HepG2 (cell line): ENCODE results near the gene CRISPLD2. TPM values are rescaled to one million over a fixed set of nuclear protein-coding genes. Genes with fewer than 3 reads are reported as not detected.
A peak's percentile ranks its signal among the peaks of the same experiment; 100 is the strongest.

Experiments used
- ARNTL ChIP-seq: sonication (generic); formaldehyde crosslinking; IDR thresholded peaks from 2 replicates; pipeline ENCODE4 v1.4.0; 2020; ENCODE audit warnings: mild to moderate bottlenecking, missing genetic modification reagents
- ATM ChIP-seq: fragments of 450-650 bp; IDR thresholded peaks from 2 replicates; pipeline ENCODE4 v1.7.1; 2017; ENCODE audit warnings: mild to moderate bottlenecking, borderline replicate concordance
- CCDC6 ChIP-seq: sonication (generic); formaldehyde crosslinking; IDR thresholded peaks from 2 replicates; pipeline ENCODE4 v1.8.1; 2022; ENCODE audit warnings: mild to moderate bottlenecking, missing genetic modification reagents, moderate library complexity
- CEBPB ChIP-seq: IDR thresholded peaks from 2 replicates; pipeline ENCODE4 v1.6.1; 2011; ENCODE audit warnings: low read depth, low read length, improper control_type of control experiment, borderline replicate concordance
- FOXJ3 ChIP-seq: sonication (generic); formaldehyde crosslinking; IDR thresholded peaks from 2 replicates; pipeline ENCODE4 v1.4.0; 2020; ENCODE audit warnings: missing genetic modification reagents, mild to moderate bottlenecking, borderline replicate concordance
- GZF1 ChIP-seq: sonication (generic); formaldehyde crosslinking; IDR thresholded peaks from 2 replicates; pipeline ENCODE4 v1.5.1; 2020; ENCODE audit warnings: mild to moderate bottlenecking, missing genetic modification reagents
- HDAC1 ChIP-seq: sonication (generic); formaldehyde crosslinking; IDR thresholded peaks from 2 replicates; pipeline ENCODE4 v1.5.1; 2020; ENCODE audit warnings: mild to moderate bottlenecking, missing genetic modification reagents
- HNF4G ChIP-seq, 2 experiments: sonication (generic) in 1 of 2; formaldehyde crosslinking in 1 of 2; IDR thresholded peaks; 2 replicates each; pipeline versions ENCODE4 v1.4.0 to v1.6.1; 2011 to 2020; ENCODE audit warnings: borderline replicate concordance in 2 of 2, low read depth in 2 of 2, mild to moderate bottlenecking in 2 of 2, low read length in 1 of 2, missing genetic modification reagents in 1 of 2, moderate library complexity in 1 of 2
- HNRNPL ChIP-seq: fragments of 200-400 bp; formaldehyde crosslinking; IDR thresholded peaks from 2 replicates; pipeline ENCODE4 v1.6.1; 2017; ENCODE audit warnings: mild to moderate bottlenecking, low read depth, low read length
- HOXA3 ChIP-seq: sonication (generic); formaldehyde crosslinking; IDR thresholded peaks from 2 replicates; pipeline ENCODE4 v1.5.0; 2020; ENCODE audit warnings: missing genetic modification reagents
- HOXA9 ChIP-seq: sonication (generic); formaldehyde crosslinking; IDR thresholded peaks from 2 replicates; pipeline ENCODE4 v1.8.1; 2022; ENCODE audit warnings: missing genetic modification reagents, mild to moderate bottlenecking, moderate library complexity, borderline replicate concordance
- IRF2 ChIP-seq: IDR thresholded peaks from 2 replicates; pipeline ENCODE4 v1.6.1; 2018; ENCODE audit warnings: missing genetic modification reagents, missing compliant biosample characterization
- KMT2B ChIP-seq: IDR thresholded peaks from 2 replicates; pipeline ENCODE4 v1.6.1; 2016; ENCODE audit warnings: missing genetic modification reagents, missing compliant biosample characterization
- MED1 ChIP-seq: sonication (generic); formaldehyde crosslinking; IDR thresholded peaks from 2 replicates; pipeline ENCODE4 v1.4.0; 2020; ENCODE audit warnings: missing genetic modification reagents
- NCOA5 ChIP-seq: sonication (generic); formaldehyde crosslinking; IDR thresholded peaks from 2 replicates; pipeline ENCODE4 v1.4.0; 2020; ENCODE audit warnings: missing genetic modification reagents
- PHF21A ChIP-seq: sonication (generic); formaldehyde crosslinking; IDR thresholded peaks from 2 replicates; pipeline ENCODE4 v1.5.0; 2020; ENCODE audit warnings: mild to moderate bottlenecking, missing genetic modification reagents
- SOX6 ChIP-seq, 2 experiments: fragments of 450-650 bp in 1 of 2; sonication (generic) in 1 of 2; formaldehyde crosslinking in 1 of 2; IDR thresholded peaks; 2 replicates each; pipeline versions ENCODE4 v1.4.0 to v1.6.1; 2017 to 2020; ENCODE audit warnings: antibody characterized with exemption in 1 of 2, mild to moderate bottlenecking in 1 of 2, missing genetic modification reagents in 1 of 2
- TOE1 ChIP-seq: sonication (generic); formaldehyde crosslinking; IDR thresholded peaks from 2 replicates; pipeline ENCODE4 v1.4.0; 2020; ENCODE audit warnings: mild to moderate bottlenecking, missing genetic modification reagents
- TSC22D2 ChIP-seq: sonication (generic); formaldehyde crosslinking; IDR thresholded peaks from 2 replicates; pipeline ENCODE4 v1.5.1; 2020; ENCODE audit warnings: missing genetic modification reagents, mild to moderate bottlenecking, borderline replicate concordance
- XBP1 ChIP-seq: sonication (generic); formaldehyde crosslinking; IDR thresholded peaks from 2 replicates; pipeline ENCODE4 v1.5.0; 2020; ENCODE audit warnings: missing genetic modification reagents
- ZBTB38 ChIP-seq: sonication (generic); formaldehyde crosslinking; IDR thresholded peaks from 2 replicates; pipeline ENCODE4 v1.5.1; 2020; ENCODE audit warnings: mild to moderate bottlenecking, missing genetic modification reagents
- ZNF335 ChIP-seq: sonication (generic); formaldehyde crosslinking; IDR thresholded peaks from 2 replicates; pipeline ENCODE4 v1.4.0; 2020; ENCODE audit warnings: missing genetic modification reagents
- ZNF432 ChIP-seq: sonication (generic); formaldehyde crosslinking; IDR thresholded peaks from 2 replicates; pipeline ENCODE4 v1.5.0; 2020; ENCODE audit warnings: missing genetic modification reagents, mild to moderate bottlenecking, borderline replicate concordance
- ZNF501 ChIP-seq: sonication (generic); formaldehyde crosslinking; IDR thresholded peaks from 2 replicates; pipeline ENCODE4 v1.5.1; 2020; ENCODE audit warnings: mild to moderate bottlenecking, moderate library complexity, missing genetic modification reagents
- ZNF557 ChIP-seq: sonication (generic); formaldehyde crosslinking; IDR thresholded peaks from 2 replicates; pipeline ENCODE4 v1.4.0; 2020; ENCODE audit warnings: missing genetic modification reagents
- ZNF558 ChIP-seq: sonication (generic); formaldehyde crosslinking; IDR thresholded peaks from 2 replicates; pipeline ENCODE4 v1.9.0; 2022; ENCODE audit warnings: mild to moderate bottlenecking, missing genetic modification reagents, borderline replicate concordance
- ZNF598 ChIP-seq: sonication (generic); formaldehyde crosslinking; IDR thresholded peaks from 2 replicates; pipeline ENCODE4 v1.5.1; 2020; ENCODE audit warnings: mild to moderate bottlenecking, missing genetic modification reagents, borderline replicate concordance
- ZNF792 ChIP-seq: IDR thresholded peaks from 2 replicates; pipeline ENCODE4 v1.6.1; 2016
- polyA plus RNA-seq, 8 experiments: library from polyadenylated mRNA; depleted of rRNA in 3 of 8; stranded (reverse) in 7 of 8; unstranded in 1 of 8; fragments of >200 nt; fragmentation: Illumina TruSeq in 4 of 8; extraction: Trizol in 4 of 8; gene quantifications; 2 replicates each; pipeline versions ENCODE4 v1.2.1 to v1.2.3, GENCODE V29; 2011 to 2016; ENCODE audit warnings: low read depth in 4 of 8, missing spikeins in 1 of 8, mixed read lengths in 1 of 8; ENCODE audit not compliant: insufficient read depth in 1 of 8
- total RNA-seq, 5 experiments: library from RNA; depleted of rRNA; stranded (reverse); fragments of >200 nt; fragmentation: Illumina TruSeq; extraction: Trizol; gene quantifications; 2 replicates each; pipeline ENCODE4 v1.2.3, GENCODE V29; 2016; ENCODE audit warnings: low read depth in 1 of 5
- TF ChIP-seq, protein P1 (sequence below): sonication (generic); formaldehyde crosslinking; IDR thresholded peaks from 2 replicates; pipeline ENCODE4 v1.4.0; 2020; ENCODE audit warnings: missing genetic modification reagents; ENCODE audit errors: not compliant biosample characterization
- TF ChIP-seq, protein P2 (sequence below): sonication (generic); formaldehyde crosslinking; IDR thresholded peaks from 2 replicates; pipeline ENCODE4 v1.8.0; 2022; ENCODE audit warnings: missing genetic modification reagents, mild to moderate bottlenecking, borderline replicate concordance

Gene CRISPLD2
- total and polyA plus RNA-seq, 2 of the 13 experiments (the other 11 are each of a cell fraction or from before 2014, with no cell fraction given): 0.04 to 0.31 TPM

DNA sequence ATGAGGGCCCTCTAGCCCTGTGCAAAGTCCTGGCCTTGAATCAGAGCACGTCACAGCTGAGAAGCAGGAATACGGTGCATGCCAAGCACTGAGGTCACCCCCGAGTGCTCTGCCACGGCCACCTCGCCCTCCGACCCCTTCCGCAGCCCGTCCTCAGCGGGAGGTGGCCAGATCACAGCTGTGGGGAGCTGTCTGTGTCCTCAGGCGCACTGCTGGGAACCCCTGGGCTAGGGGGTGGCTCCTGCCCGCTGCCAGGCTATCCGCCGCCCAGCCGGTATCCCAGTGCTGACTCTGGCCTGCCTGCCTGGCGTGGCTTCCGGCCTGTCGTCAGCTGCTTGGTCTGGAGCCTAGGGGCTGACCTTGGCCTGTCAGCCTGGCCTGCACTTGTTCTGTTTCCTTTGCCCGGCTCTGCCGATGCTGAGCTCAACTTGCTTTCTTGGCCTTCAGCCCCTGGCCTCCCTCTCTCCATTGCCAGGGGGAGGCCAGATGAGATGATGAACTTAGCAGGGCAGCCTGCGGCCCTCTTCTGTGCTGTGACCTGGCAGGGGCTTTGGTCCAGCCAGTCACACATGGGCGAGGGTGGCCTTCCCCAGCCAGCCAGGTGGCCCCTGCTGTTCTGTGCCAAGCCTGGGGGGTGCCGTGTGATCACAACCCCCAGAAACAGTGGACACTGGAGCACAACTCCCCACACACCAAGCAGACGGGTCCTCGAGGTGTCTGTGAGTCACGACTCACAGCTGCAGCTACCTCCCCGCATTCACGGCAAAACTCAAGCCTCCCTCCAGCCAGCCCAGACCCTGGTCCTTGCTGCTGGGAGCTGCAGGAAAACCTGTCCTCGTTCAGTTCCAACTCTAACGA, 114.2 kb downstream of the CRISPLD2 start (continued):
- peak; percentile 69 for TF ChIP-seq MED1 (CRISPR knock-in tag)
- TF ChIP-seq IRF2 (CRISPR knock-in tag): peak; percentile 61; the same call in 1 of the 2 replicates
- TF ChIP-seq ZNF557 (CRISPR knock-in tag): no peak
- peak; percentile 80 for TF ChIP-seq HOXA3 (CRISPR knock-in tag)
- TF ChIP-seq NCOA5 (CRISPR knock-in tag): no peak
- TF ChIP-seq ZNF598 (CRISPR knock-in tag): peak; percentile 85; the same call in 1 of the 2 replicates
- 0 out of 2 replicates have a peak, but pooled peaks have one; percentile 58 for TF ChIP-seq ZNF792 (CRISPR knock-in tag)
- TF ChIP-seq ARNTL (CRISPR knock-in tag): no peak
- TF ChIP-seq HNF4G (IDR thresholded peaks at IDR 0.05; ENCODE audit: borderline replicate concordance, low read depth, low read length): no peak
- no peak for TF ChIP-seq HNF4G (CRISPR knock-in tag; IDR thresholded peaks at IDR 0.05; ENCODE audit: borderline replicate concordance, low read depth)
- no peak for TF ChIP-seq KMT2B
- no peak for TF ChIP-seq ATM
- peak; percentile 88 for TF ChIP-seq GZF1 (CRISPR knock-in tag)
- TF ChIP-seq XBP1 (CRISPR knock-in tag): 0 out of 2 replicates have a peak, but pooled peaks have one; percentile 37
- TF ChIP-seq CCDC6 (CRISPR knock-in tag): no peak
- TF ChIP-seq TSC22D2 (CRISPR knock-in tag): no peak
- TF ChIP-seq ZNF558 (CRISPR knock-in tag): peak; percentile 29; the same call in 1 of the 2 replicates
- no peak for TF ChIP-seq FOXJ3 (CRISPR knock-in tag)
- TF ChIP-seq HDAC1 (CRISPR knock-in tag): peak; percentile 84
- TF ChIP-seq, protein P1, sequence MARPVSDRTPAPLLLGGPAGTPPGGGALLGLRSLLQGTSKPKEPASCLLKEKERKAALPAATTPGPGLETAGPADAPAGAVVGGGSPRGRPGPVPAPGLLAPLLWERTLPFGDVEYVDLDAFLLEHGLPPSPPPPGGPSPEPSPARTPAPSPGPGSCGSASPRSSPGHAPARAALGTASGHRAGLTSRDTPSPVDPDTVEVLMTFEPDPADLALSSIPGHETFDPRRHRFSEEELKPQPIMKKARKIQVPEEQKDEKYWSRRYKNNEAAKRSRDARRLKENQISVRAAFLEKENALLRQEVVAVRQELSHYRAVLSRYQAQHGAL: no peak
- peak; percentile 42; the same call in 1 of the 2 replicates for TF ChIP-seq PHF21A (CRISPR knock-in tag)
- TF ChIP-seq SOX6 (IDR thresholded peaks at IDR 0.05): no peak
- peak; percentile 68 for TF ChIP-seq SOX6 (CRISPR knock-in tag; IDR thresholded peaks at IDR 0.05)
- TF ChIP-seq ZNF432: no peak
- peak; percentile 63; the same call in 1 of the 2 replicates for TF ChIP-seq ZNF501 (CRISPR knock-in tag)
- TF ChIP-seq, protein P2, sequence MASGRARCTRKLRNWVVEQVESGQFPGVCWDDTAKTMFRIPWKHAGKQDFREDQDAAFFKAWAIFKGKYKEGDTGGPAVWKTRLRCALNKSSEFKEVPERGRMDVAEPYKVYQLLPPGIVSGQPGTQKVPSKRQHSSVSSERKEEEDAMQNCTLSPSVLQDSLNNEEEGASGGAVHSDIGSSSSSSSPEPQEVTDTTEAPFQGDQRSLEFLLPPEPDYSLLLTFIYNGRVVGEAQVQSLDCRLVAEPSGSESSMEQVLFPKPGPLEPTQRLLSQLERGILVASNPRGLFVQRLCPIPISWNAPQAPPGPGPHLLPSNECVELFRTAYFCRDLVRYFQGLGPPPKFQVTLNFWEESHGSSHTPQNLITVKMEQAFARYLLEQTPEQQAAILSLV (CRISPR knock-in tag): peak; percentile 52; the same call in 1 of the 2 replicates
- TF ChIP-seq TOE1 (CRISPR knock-in tag): no peak
- peak; percentile 72; the same call in 1 of the 2 replicates for TF ChIP-seq ZBTB38
- TF ChIP-seq HOXA9 (CRISPR knock-in tag): no peak
- TF ChIP-seq ZNF335 (CRISPR knock-in tag): peak; percentile 52; the same call in 1 of the 2 replicates
- no peak for TF ChIP-seq CEBPB
- TF ChIP-seq HNRNPL: peak; percentile 90; the same call in 1 of the 2 replicates
